Mucosa of rectum (tissue), 2 donors: ENCODE data around the gene CDRT15.
"Not testable (repeated sequence)": the region's sequence is repeated elsewhere in the genome, so short reads cannot be mapped to it uniquely, and the experiment has no call there.

Experiments used
- H3K27ac ChIP-seq, 2 donors: one replicate each; pipeline ENCODE4 v1.7.0; 2013; ENCODE audit warnings: inconsistent platforms in 2 of 2, low read depth in 2 of 2, low read length in 2 of 2
- H3K27me3 ChIP-seq, 2 donors: one replicate each; pipeline ENCODE4 v1.7.0; 2013; ENCODE audit warnings: low read length in 2 of 2; ENCODE audit not compliant: control insufficient read depth in 2 of 2, insufficient read depth in 2 of 2
- H3K36me3 ChIP-seq, 2 donors: one replicate each; pipeline ENCODE4 v1.7.0; 2013; ENCODE audit warnings: low read length in 2 of 2; ENCODE audit not compliant: control insufficient read depth in 2 of 2, insufficient read depth in 2 of 2
- H3K4me1 ChIP-seq, 2 donors: one replicate each; pipeline ENCODE4 v1.7.0; 2013; ENCODE audit warnings: low read length in 2 of 2, mild to moderate bottlenecking in 1 of 2; ENCODE audit not compliant: control insufficient read depth in 2 of 2, insufficient read depth in 2 of 2
- H3K4me3 ChIP-seq, 2 donors: one replicate each; pipeline ENCODE4 v1.7.0; 2013; ENCODE audit warnings: low read length in 2 of 2
- H3K9ac ChIP-seq, 2 donors: one replicate each; pipeline ENCODE4 v1.7.0; 2013; ENCODE audit warnings: low read length in 2 of 2, low read depth in 1 of 2, mild to moderate bottlenecking in 1 of 2
- H3K9me3 ChIP-seq, 2 donors: one replicate each; pipeline ENCODE4 v1.7.0; 2013; ENCODE audit warnings: low read length in 2 of 2; ENCODE audit not compliant: control insufficient read depth in 2 of 2
- donor health status: healthy.
- donor health status: Normal muscosa, but diverticular disease.

The CDRT15 gene

DNA sequence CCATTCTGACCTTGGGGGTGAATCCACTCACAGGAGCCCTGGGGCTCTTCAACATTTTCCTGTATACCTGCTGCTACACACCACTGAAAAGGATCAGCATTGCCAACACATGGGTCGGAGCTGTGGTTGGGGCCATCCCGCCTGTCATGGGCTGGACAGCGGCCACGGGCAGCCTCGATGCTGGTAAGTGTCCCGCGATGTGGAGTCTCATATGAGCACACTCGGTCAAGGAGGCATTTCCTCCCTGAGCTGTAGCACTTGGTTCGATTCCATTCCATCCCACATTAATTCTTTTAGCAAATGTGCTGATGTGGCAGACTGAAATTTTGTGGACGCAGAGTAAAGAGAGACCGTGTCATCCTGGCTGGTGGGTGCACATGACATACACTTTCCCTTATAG lies 44.6 kb downstream of the CDRT15 start:
- H3K36me3 ChIP-seq, H3K4me3 ChIP-seq, H3K4me1 ChIP-seq, H3K27ac ChIP-seq, H3K9me3 ChIP-seq, H3K9ac ChIP-seq, H3K27me3 ChIP-seq: not testable (repeated sequence)

DNA sequence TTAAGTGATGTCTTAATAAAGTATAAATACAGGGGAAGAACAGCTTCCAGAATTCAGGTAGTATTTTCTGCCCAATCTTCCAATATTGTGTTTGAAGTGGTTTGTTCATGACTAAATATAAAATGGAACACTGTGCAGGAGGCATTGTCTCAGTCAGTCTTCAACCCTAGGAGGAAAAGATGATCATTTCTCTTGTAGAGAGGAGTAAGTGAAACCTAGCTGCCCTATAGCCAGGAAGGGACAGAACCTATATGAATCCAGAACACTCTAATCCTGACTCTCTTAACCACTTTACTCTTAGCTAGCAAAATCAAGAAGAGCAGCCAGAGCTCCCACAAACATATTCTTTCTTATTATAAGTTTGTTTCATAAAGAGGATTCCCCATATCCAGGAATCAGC lies 45.2 kb downstream of the CDRT15 start:
- H3K9ac ChIP-seq, H3K9me3 ChIP-seq, H3K4me3 ChIP-seq, H3K27ac ChIP-seq, H3K4me1 ChIP-seq, H3K27me3 ChIP-seq, H3K36me3 ChIP-seq: not testable (repeated sequence)

DNA sequence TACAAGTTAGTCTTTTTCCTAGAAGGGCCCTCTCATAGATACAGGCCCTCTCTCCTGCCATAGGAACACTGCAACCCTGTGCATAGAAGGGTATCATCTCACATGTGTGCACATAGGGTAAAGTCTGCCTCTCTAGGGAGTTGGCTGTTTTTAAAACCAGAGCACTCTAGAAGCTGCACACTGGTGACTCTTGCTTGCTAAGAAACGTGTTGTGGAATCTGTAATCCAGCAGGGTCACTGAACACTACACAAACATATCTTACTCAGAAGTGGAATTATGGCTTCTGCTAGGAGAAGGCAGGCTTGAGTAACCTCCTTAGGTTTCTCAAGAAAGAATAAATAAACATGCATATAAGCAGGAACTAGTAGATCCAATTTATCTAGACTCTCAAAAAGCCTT lies 45.9 kb downstream of the CDRT15 start:
- not testable (repeated sequence) for H3K9me3 ChIP-seq, H3K9ac ChIP-seq, H3K4me3 ChIP-seq, H3K27me3 ChIP-seq, H3K36me3 ChIP-seq, H3K27ac ChIP-seq, H3K4me1 ChIP-seq

DNA sequence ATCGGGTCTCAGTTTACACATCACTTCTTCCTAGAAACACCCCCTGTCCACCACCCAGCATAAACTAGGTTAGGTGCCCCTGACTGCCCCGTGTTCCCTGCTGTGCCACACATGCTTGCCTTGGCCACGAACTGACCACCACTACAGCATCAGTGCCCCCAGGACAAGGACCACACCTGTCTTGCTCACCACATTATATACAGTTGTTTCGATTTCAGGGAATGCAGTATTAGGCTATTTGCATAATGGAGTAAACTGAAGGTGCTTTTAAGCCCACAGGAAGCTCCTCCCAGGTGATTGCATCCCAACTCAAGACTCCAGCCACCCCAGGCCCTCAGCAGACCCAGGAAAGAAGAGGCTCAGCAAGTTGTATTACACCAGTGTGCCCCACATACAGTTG lies 50.2 kb downstream of the CDRT15 start:
- H3K9me3 ChIP-seq, H3K27ac ChIP-seq, H3K4me1 ChIP-seq, H3K4me3 ChIP-seq, H3K27me3 ChIP-seq, H3K9ac ChIP-seq, H3K36me3 ChIP-seq: not testable (repeated sequence)
